IPS DF 6.9 (cell line): Measurements from ENCODE around the gene RNF126.
"Not testable (repeated sequence)": the region's sequence is repeated elsewhere in the genome, so short reads cannot be mapped to it uniquely, and the experiment has no call there.

Experiments
- DNase-seq: peaks from one replicate; pipeline ENCODE4 v3.0.0-alpha.2; 2013; ENCODE audit warnings: low read depth, low spot score
- H3K27ac ChIP-seq: one replicate; pipeline ENCODE4 v1.5.1; 2013; ENCODE audit warnings: low read length, control low read depth
- H3K27me3 ChIP-seq: 2 replicates; pipeline ENCODE4 v1.6.1; 2013; ENCODE audit warnings: mild to moderate bottlenecking, low read length; ENCODE audit not compliant: control insufficient read depth, insufficient read depth
- H3K36me3 ChIP-seq: 2 replicates; pipeline ENCODE4 v1.6.1; 2013; ENCODE audit warnings: low read length; ENCODE audit not compliant: control insufficient read depth, insufficient read depth
- H3K4me1 ChIP-seq: 2 replicates; pipeline ENCODE4 v1.6.1; 2013; ENCODE audit warnings: low read length; ENCODE audit not compliant: control insufficient read depth, insufficient read depth
- H3K4me3 ChIP-seq: 2 replicates; pipeline ENCODE4 v1.5.1; 2013; ENCODE audit warnings: mild to moderate bottlenecking, low read length
- H3K9me3 ChIP-seq: 2 replicates; pipeline ENCODE4 v1.6.1; 2013; ENCODE audit warnings: low read length, inconsistent platforms; ENCODE audit not compliant: control insufficient read depth, insufficient read depth
- WGBS: extraction: QIAGEN DNeasy Blood & Tissue Kit; methylation state at CpG from one replicate; pipeline ENCODE4 v1.1.7; 2013; ENCODE audit warnings: mixed read lengths, missing lambda C conversion rate; ENCODE audit not compliant: insufficient read length, insufficient coverage; 5-methylcytosine and 5-hydroxymethylcytosine counted together

RNF126 gene

DNA sequence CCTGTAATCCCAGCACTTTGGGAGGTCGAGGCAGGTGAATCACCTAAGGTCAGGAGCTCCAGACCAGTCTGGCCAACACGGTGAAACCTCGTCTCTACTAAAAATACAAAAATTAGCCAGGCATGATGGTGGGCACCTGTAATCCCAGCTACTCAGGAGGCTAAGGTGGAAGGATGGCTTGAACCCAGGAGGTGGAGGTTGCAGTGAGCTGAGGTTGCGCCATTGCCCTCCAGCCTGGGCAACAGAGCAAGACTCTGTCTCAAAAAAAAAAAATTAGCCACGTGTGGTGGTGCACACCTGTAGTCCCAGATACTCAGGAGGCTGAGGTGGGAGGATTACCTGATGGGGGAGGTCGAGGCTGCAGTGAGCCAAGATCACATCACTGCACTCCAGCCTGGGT, 39.8 kb upstream of the RNF126 start:
- not testable (repeated sequence) for H3K36me3 ChIP-seq, H3K4me3 ChIP-seq, H3K9me3 ChIP-seq, H3K27me3 ChIP-seq, DNase-seq, H3K4me1 ChIP-seq, H3K27ac ChIP-seq
- no CpG with 5 or more reads among the region's 6 CpGs for WGBS

DNA sequence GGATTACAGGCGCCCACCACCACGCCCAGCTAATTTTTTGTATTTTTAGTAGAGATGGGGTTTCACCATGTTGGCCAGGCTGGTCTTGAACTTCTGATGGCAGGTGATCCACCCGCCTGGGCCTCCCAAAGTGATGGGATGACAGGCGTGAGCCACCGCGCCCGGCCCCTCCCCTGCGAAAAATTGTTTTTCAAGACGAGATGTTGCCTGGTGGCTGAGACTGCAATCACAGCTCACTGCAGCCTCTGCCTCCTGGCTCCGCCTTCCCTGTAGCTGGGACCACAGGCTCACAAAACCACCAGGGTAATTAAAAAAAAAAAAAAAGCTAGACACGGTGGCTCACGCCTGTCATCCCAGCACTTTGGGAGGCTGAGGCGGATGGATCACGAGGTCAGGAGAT, 36.9 kb upstream of the RNF126 start:
- H3K9me3 ChIP-seq, H3K4me1 ChIP-seq, H3K36me3 ChIP-seq, H3K27ac ChIP-seq, DNase-seq, H3K27me3 ChIP-seq, H3K4me3 ChIP-seq: not testable (repeated sequence)
- no CpG with 5 or more reads among the region's 14 CpGs for WGBS

- DNase-seq, H3K36me3 ChIP-seq, H3K4me3 ChIP-seq, H3K27me3 ChIP-seq, H3K4me1 ChIP-seq, H3K27ac ChIP-seq, H3K9me3 ChIP-seq: not testable (repeated sequence)
- no CpG with 5 or more reads among the region's 15 CpGs for WGBS
These were observed 35.5 kb upstream of the RNF126 start for GRCh38 chr19:698529-698928.

DNA sequence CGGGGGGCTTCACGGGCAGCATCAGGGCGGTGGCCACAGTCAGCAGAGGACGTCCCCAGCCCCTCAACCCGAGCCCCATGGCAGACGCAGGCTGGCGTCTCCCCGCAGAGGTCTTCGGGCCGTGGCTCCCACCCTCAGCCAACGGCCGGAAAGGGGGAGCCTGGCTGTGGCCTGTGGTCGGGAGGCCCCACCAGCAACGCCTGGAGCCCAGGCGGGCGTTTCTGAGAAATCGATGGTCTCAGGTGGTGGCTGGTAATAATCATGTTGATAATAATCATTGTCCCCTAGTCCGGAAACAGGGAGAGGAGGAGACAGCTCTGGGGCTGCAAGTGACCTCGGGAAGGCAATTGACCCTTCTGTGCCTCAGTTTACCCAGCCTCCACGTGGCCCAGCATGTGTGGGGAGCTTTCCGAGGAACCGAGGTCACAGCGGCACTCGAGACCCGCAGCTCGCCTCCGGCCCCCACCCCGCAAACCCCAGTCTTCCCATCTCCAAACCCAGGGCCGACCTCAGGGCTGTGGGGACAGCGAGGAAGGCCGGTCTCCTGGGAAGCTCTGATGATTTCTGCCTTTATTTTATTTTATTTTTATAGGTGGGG, 32.4 kb upstream of the RNF126 start, which contains the start of gene PRSS57:
Gene PRSS57, minus strand, starts transcription at position 101 of the 598 bp plus-strand sequence. Its CDS starts 22 bp downstream, at position 79.
- Histone ChIP-seq H3K27ac (no peak within 1 kb of the TSS), H3K4me3 (no peak within 1 kb of the TSS), H3K36me3 (no peaks in the 10 kb centered on the region), H3K4me1 (no peaks in the 10 kb centered on the region), H3K9me3 (no peaks in the 10 kb centered on the region), H3K27me3 (no peaks in the 10 kb centered on the region)
- no peak for DNase-seq
- WGBS, result no CpG with 5 or more reads among the region's 31 CpGs

DNA sequence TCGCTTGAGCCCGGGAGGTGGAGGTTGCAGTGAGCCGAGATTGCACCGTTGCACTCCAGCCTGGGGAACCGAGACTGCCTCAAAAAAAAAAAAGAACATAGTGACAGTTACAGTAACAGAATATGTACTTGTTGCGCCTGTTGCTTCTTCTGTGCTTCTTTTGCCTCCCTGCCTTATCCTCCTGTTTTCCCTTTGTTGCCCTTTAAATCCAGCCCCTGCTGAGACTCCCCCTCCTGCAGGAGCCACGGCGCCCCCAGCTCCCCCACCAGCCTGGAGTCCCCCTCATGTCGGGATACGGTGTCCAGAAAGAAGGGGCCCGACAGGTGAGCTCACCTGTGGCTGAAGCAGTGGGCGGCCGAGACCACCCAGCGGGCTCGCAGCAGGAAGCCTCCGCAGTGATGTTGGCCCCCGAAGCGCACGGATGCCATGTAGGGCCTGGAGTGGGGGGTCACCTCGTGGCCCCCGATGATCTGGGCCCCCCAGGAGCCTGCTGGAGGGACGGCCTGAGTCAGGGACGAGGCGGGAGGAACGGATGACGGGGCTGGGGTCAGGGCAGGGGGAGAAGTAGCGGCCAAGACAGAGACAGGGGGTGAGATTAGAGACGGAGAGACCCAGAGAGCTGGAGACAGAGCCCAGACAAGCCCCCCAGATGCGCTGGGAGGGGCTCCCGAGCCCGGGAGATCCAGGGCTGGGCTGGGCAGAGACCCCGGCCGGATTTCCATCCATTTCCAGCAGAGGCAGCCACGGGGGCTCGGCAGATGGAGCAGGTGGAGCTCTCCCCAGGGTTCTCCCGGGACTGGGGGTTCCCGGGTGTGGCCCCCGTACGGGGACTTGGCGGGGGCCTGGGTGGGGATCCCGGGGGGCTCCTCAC, 31.7 kb upstream of the RNF126 start:
- Histone ChIP-seq H3K4me1 (no peaks in the 10 kb centered on the region), H3K4me3 (no peak overlapping the region), H3K9me3 (no peaks in the 10 kb centered on the region), H3K27me3 (no peaks in the 10 kb centered on the region), H3K27ac (no peak overlapping the region), H3K36me3 (no peaks in the 10 kb centered on the region)
- DNase-seq, result no peak
- WGBS, result no CpG with 5 or more reads among the region's 41 CpGs

GRCh38 chr19:690203-690602, 27.2 kb upstream of the RNF126 start:
- H3K9me3 ChIP-seq, result no peaks in the 10 kb centered on the region
- DNase-seq, result no peak
- 0 out of 2 replicates have a peak, but pooled peaks cover under 1% of the 10 kb centered on the region for H3K4me1 ChIP-seq
- no peaks in the 10 kb centered on the region; the same call in 1 of the 2 replicates for H3K36me3 ChIP-seq
- WGBS, result no CpG with 5 or more reads among the region's 18 CpGs
- no peaks in the 10 kb centered on the region for H3K27me3 ChIP-seq
- no peak overlapping the region for H3K4me3 ChIP-seq
- H3K27ac ChIP-seq, result no peak overlapping the region

GRCh38 chr19:688992-689391, 26.0 kb upstream of the RNF126 start:
- no peak overlapping the region for H3K4me3 ChIP-seq
- H3K9me3 ChIP-seq, result no peaks in the 10 kb centered on the region
- no CpG with 5 or more reads among the region's 17 CpGs for WGBS
- DNase-seq, result no peak
- H3K4me1 ChIP-seq, result 0 out of 2 replicates have a peak, but pooled peaks cover 1% of the 10 kb centered on the region
- H3K27me3 ChIP-seq, result no peaks in the 10 kb centered on the region
- H3K36me3 ChIP-seq, result no peaks in the 10 kb centered on the region; the same call in 1 of the 2 replicates
- no peak overlapping the region for H3K27ac ChIP-seq

GRCh38 chr19:688214-688613, 25.2 kb upstream of the RNF126 start:
- H3K4me3 ChIP-seq, result no peak overlapping the region
- no peaks in the 10 kb centered on the region; the same call in 1 of the 2 replicates for H3K36me3 ChIP-seq
- WGBS, result no CpG with 5 or more reads among the region's 15 CpGs
- no peaks in the 10 kb centered on the region for H3K27me3 ChIP-seq
- no peak for DNase-seq
- H3K4me1 ChIP-seq, result 0 out of 2 replicates have a peak, but pooled peaks cover 1% of the 10 kb centered on the region
- no peak overlapping the region for H3K27ac ChIP-seq
- H3K9me3 ChIP-seq, result no peaks in the 10 kb centered on the region

DNA sequence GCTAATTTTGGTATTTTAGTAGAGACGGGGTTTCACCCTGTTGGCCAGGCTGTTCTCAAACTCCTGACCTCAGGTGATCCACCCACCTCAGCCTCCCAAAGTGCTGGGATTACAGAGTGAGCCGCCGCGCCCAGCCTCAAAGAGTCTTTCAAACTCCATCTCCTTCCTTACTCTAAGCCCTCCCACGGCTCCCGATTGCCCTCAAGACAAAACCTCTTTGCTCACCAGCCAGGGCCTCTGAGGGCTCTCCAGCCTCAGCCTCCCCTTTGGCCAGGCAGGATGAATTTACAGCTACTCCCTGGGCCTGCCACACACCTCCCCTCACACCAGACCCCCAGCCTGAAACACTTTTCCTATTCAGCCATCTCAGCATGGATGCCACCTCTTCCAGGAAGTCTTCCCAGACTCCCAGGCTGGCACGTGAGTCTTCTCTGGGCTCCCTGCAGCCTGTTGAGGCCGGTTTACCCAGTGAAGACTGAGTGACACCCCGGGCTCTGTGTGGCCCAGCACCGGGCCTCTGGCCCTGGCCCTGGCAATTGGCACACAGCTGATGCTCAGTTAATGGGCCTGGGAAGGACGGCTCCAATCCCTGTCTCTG, 24.7 kb upstream of the RNF126 start:
- Histone ChIP-seq H3K9me3 (no peaks in the 10 kb centered on the region), H3K27me3 (no peaks in the 10 kb centered on the region), H3K36me3 (no peaks in the 10 kb centered on the region; the same call in 1 of the 2 replicates), H3K4me3 (no peak overlapping the region), H3K27ac (no peak overlapping the region), H3K4me1 (0 out of 2 replicates have a peak, but pooled peaks cover 1% of the 10 kb centered on the region)
- DNase-seq, result no peak
- no CpG with 5 or more reads among the region's 11 CpGs for WGBS

- Histone ChIP-seq H3K4me3 (no peak overlapping the region), H3K36me3 (no peaks in the 10 kb centered on the region; the same call in 1 of the 2 replicates), H3K27me3 (no peaks in the 10 kb centered on the region), H3K27ac (no peak overlapping the region), H3K4me1 (0 out of 2 replicates have a peak, but pooled peaks cover 1% of the 10 kb centered on the region), H3K9me3 (no peaks in the 10 kb centered on the region)
- no peak for DNase-seq
- WGBS, result no CpG with 5 or more reads among the region's 17 CpGs
These were observed 23.7 kb upstream of the RNF126 start for GRCh38 chr19:686589-687297.
